Psoas muscle (tissue), 8 donors: ENCODE data around the gene ARHGAP24. TPM values are rescaled to one million over a fixed set of nuclear protein-coding genes. Genes with fewer than 3 reads are reported as not detected.

ENCODE experiments used
- ATAC-seq, 4 donors: fragments of 200-7000 bp; cut with Tn5 transposase; one replicate each; pipeline ENCODE4 v1.9.1; 2020; ENCODE audit warnings: moderate library complexity in 3 of 4, mild to moderate bottlenecking in 2 of 4
- DNase-seq, 2 donors: peaks; one replicate each; pipeline ENCODE4 v3.0.0-alpha.2; 2020
- H3K27ac ChIP-seq: fragments of 200-600 bp; one replicate; pipeline ENCODE4 v1.8.0; 2022
- H3K27me3 ChIP-seq, 3 donors: fragments of 200-600 bp in 1 of 3; one replicate each; pipeline versions ENCODE4 v1.6.1 to v1.8.0; 2013 to 2022; ENCODE audit warnings: low read length in 2 of 3, mild to moderate bottlenecking in 2 of 3, moderate library complexity in 1 of 3; ENCODE audit not compliant: insufficient read depth in 3 of 3
- H3K36me3 ChIP-seq, 2 donors: fragments of 200-600 bp in 1 of 2; one replicate each; pipeline versions ENCODE4 v1.6.1 to v1.8.0; 2013 to 2022; ENCODE audit warnings: low read depth in 1 of 2, mild to moderate bottlenecking in 1 of 2, moderate library complexity in 1 of 2; ENCODE audit not compliant: insufficient read depth in 1 of 2
- H3K4me1 ChIP-seq: fragments of 200-600 bp; one replicate; pipeline ENCODE4 v1.8.0; 2022
- H3K4me3 ChIP-seq: fragments of 200-600 bp; one replicate; pipeline ENCODE4 v1.8.0; 2022; ENCODE audit warnings: mild to moderate bottlenecking
- H3K9me3 ChIP-seq: fragments of 200-600 bp; one replicate; pipeline ENCODE4 v1.8.0; 2022
- CTCF ChIP-seq: fragments of 200-600 bp; IDR thresholded peaks from one replicate; pipeline ENCODE4 v1.8.0; 2022; ENCODE audit warnings: antibody characterized with exemption
- WGBS, 3 donors: extraction: QIAGEN DNeasy Blood & Tissue Kit; methylation state at CpG; one replicate each; pipeline versions ENCODE4 v1.1.6 to v1.1.7; 2013; 5-methylcytosine and 5-hydroxymethylcytosine counted together
- intact Hi-C, 2 donors: fragments of 100-400 bp; cut with DNase I; formaldehyde crosslinking; loops; one replicate each; pipeline versions ENCODE4 v1.11.0 to v1.14.2; 2022
- polyA plus RNA-seq, 3 donors: library from polyadenylated mRNA; stranded (reverse); fragments of 200-250 nt; gene quantifications; one replicate each; pipeline ENCODE4 v1.2.3, GENCODE V29; 2013
- total RNA-seq, 4 donors: library from RNA; stranded (reverse); fragmentation: NEBNext Ultra II Directional in 2 of 4; extraction: Animal tissue kit (Norgen Biotek cat#: 25700) in 2 of 4; gene quantifications; one replicate each; pipeline versions ENCODE4 v1.2.1 to v1.2.4, GENCODE V29; 2021 to 2023
- donor health status: healthy with polysubstance abuse.
- donor health status: DM: no; HTN: no; CAD: no; lungs with moderate emphysema.
- donor health status: Bipolar disorder and iron deficiency.
- donor health status: healthy.
- donor health status: DM: yes; HTN: yes; CAD: no.
- donor health status: DM: no; HTN: no; CAD: no.
- donor health status: DM: no; HTN: no; CAD: no.
- donor health status: DM: yes; HTN: yes; CAD: no.

The ARHGAP24 gene
- total and polyA plus RNA-seq, 7 donors, result 2.3 to 25.7 (median 4.6) TPM

- TF ChIP-seq CTCF, result no peak
- no peaks in the 10 kb centered on the region for H3K9me3 ChIP-seq
Measured at GRCh38 chr4:86004030-86004429, 529.1 kb downstream of the ARHGAP24 start.

GRCh38 chr4:86006057-86006456 is 531.1 kb downstream of the ARHGAP24 start:
- no peak for DNase-seq
- Histone ChIP-seq H3K36me3 (peaks cover 0 to 3% of the 10 kb centered on the region in 2 donors), H3K4me3 (no peak overlapping the region), H3K27me3 (no peaks in the 10 kb centered on the region), H3K9me3 (no peaks in the 10 kb centered on the region), H3K4me1 (no peaks in the 10 kb centered on the region), H3K27ac (no peak overlapping the region)
- intact Hi-C loops, result no loop called here
- TF ChIP-seq CTCF, result no peak
- no peak for ATAC-seq

More at GRCh38 chr4:86004030-86004429, 529.1 kb downstream of the ARHGAP24 start:
- Histone ChIP-seq H3K27me3 (no peaks in the 10 kb centered on the region), H3K4me1 (no peaks in the 10 kb centered on the region), H3K4me3 (no peak overlapping the region), H3K36me3 (peaks cover 0 to 3% of the 10 kb centered on the region in 2 donors), H3K27ac (no peak overlapping the region)
- intact Hi-C loops, result no loop called here
- no peak for ATAC-seq
- 91 to 95% (median 93%) methylated on average over 2 of the region's 2 CpGs for WGBS, 3 donors
- DNase-seq, result no peak

DNA sequence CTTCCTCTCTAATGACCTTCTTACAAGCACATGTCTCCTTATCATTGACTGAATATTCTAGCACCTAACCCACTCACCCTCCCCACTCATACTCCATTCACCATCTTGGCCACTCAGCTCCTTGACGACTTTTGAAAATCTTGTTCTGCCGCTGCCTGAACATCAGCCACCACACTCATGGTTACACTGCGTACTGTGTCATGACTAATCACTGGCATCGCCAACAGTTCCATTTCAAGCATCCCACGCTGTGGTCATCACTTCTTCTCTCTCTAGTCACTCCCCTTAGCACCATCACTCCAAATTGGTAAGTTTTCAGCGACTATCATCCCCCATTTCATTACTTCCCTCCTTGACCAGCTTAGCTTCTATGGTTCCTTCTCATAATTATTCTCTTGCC is 532.1 kb downstream of the ARHGAP24 start:
- H3K27ac ChIP-seq, result no peak overlapping the region
- no peaks in the 10 kb centered on the region for H3K27me3 ChIP-seq
- WGBS, 3 donors, result 92 to 98% (median 96%) methylated on average over 6 of the region's 6 CpGs
- no peak for TF ChIP-seq CTCF
- intact Hi-C loops, result no loop called here
- H3K4me3 ChIP-seq, result no peak overlapping the region
- no peaks in the 10 kb centered on the region for H3K9me3 ChIP-seq
- peaks cover 0 to 3% of the 10 kb centered on the region in 2 donors for H3K36me3 ChIP-seq
- H3K4me1 ChIP-seq, result no peaks in the 10 kb centered on the region
- ATAC-seq, result no peak
- no peak for DNase-seq

- H3K9me3 ChIP-seq, result no peaks in the 10 kb centered on the region
- no peaks in the 10 kb centered on the region for H3K27me3 ChIP-seq
- H3K27ac ChIP-seq, result no peak overlapping the region
- no peak overlapping the region for H3K4me3 ChIP-seq
- intact Hi-C loops, result no loop called here
- TF ChIP-seq CTCF, result no peak
- ATAC-seq (peak in 2 of 4 donors; percentile 39 to 63), DNase-seq (no peak)
- no peaks in the 10 kb centered on the region for H3K4me1 ChIP-seq
- 11 to 44% (median 30%) methylated on average over 1 of the region's 1 CpG for WGBS, 3 donors
- H3K36me3 ChIP-seq, result no peaks in the 10 kb centered on the region
Measured at GRCh38 chr4:86011117-86011516, 536.2 kb downstream of the ARHGAP24 start.

DNA sequence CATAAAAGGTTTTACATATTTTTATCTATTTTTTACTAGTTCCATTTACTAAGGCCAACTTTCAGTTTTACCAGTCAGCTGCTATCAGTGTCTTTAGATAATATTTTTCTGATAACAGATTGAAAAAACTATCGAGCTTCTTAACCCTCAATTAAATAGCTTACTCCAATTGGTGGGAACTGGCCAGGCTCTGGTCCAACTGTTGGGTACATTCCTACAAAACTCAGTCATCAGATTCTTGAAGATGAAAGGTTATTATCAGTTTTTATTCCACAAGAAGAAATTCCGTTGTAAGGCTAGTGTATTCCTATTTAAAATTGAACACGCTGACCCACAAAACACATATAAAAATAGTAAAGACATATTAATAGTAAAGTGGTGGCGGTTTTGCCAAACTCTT is 538.7 kb downstream of the ARHGAP24 start:
- 52 to 68% (median 57%) methylated on average over 4 of the region's 4 CpGs for WGBS, 3 donors
- Histone ChIP-seq H3K27me3 (no peaks in the 10 kb centered on the region), H3K27ac (no peak overlapping the region), H3K4me1 (no peaks in the 10 kb centered on the region), H3K4me3 (no peak overlapping the region), H3K9me3 (no peaks in the 10 kb centered on the region), H3K36me3 (no peaks in the 10 kb centered on the region)
- ATAC-seq, result no peak
- no peak for TF ChIP-seq CTCF
- intact Hi-C loops, result no loop called here
- DNase-seq, result no peak
